Dermis blood vessel endothelial cell (primary cell): ENCODE data around the gene GINS3. TPM values are rescaled to one million over a fixed set of nuclear protein-coding genes. Genes with fewer than 3 reads are reported as not detected.

Experiments
- total RNA-seq: library from RNA; depleted of rRNA; stranded (reverse); fragments of >200 nt; gene quantifications from 2 replicates; pipeline ENCODE4 v1.2.3, GENCODE V29; 2014

The GINS3 gene
- total RNA-seq, 1 donor from 2014 or later, result 7.8 TPM

Other genes with a start within 250 kb of the GINS3 start
- 47.5 and 97.2 TPM in 2 replicates for gene CSNK2A2, start 194.4 kb upstream of the GINS3 start, total RNA-seq
- not detected in 2 replicates for gene PRSS54, start 97.4 kb upstream of the GINS3 start, total RNA-seq
- gene NDRG4, start 107.7 kb downstream of the GINS3 start, total RNA-seq, result 62.6 and 89.0 TPM in 2 replicates
- 9.4 and 21.4 TPM in 2 replicates for gene SETD6, start 123.0 kb downstream of the GINS3 start, total RNA-seq
- gene CNOT1, start 237.4 kb downstream of the GINS3 start, total RNA-seq, result 93.6 and 197 TPM in 2 replicates